Measurements from ENCODE around the gene PRTG. TPM values are rescaled to one million over a fixed set of nuclear protein-coding genes. Genes with fewer than 3 reads are reported as not detected.

PRTG gene
- total RNA-seq, 4 donors from 2014 or later = 0.42 to 1.9 (median 1.8) TPM

- no peaks in the 10 kb centered on the region for H3K4me1 ChIP-seq
- H3K27ac ChIP-seq (replicated peaks in 1 of 4) = no peak overlapping the region
- H3K36me3 ChIP-seq = no peaks in the 10 kb centered on the region
- no peaks in the 10 kb centered on the region for H3K9me3 ChIP-seq
- no peaks in the 10 kb centered on the region for H3K27me3 ChIP-seq
- no peak for DNase-seq (ENCODE audit: extremely low spot score)
- H3K4me3 ChIP-seq = no peak overlapping the region
- intact Hi-C loops (cut with DNase I) = no loop called here
- TF ChIP-seq EP300 (IDR thresholded peaks at IDR 0.05) (no peak), CTCF (IDR thresholded peaks at IDR 0.05) (no peak), POLR2AphosphoS5 (IDR thresholded peaks at IDR 0.05) (no peak), POLR2A (IDR thresholded peaks at IDR 0.05; ENCODE audit: low read depth) (no peak)
Observed at GRCh38 chr15:55710286-55710685, 32.7 kb downstream of the PRTG start.

GRCh38 chr15:55709458-55709857, 33.5 kb downstream of the PRTG start:
- DNase-seq (ENCODE audit: extremely low spot score) = no peak
- H3K27ac ChIP-seq (replicated peaks in 1 of 4) = no peak overlapping the region
- 50% methylated on average over 2 of the region's 2 CpGs for WGBS
- TF ChIP-seq CTCF (IDR thresholded peaks at IDR 0.05) = no peak
- TF ChIP-seq EP300 (IDR thresholded peaks at IDR 0.05) = no peak
- TF ChIP-seq POLR2A (IDR thresholded peaks at IDR 0.05; ENCODE audit: low read depth) = no peak
- TF ChIP-seq POLR2AphosphoS5 (IDR thresholded peaks at IDR 0.05) = no peak
- intact Hi-C loops (cut with DNase I) = no loop called here
- no peaks in the 10 kb centered on the region for H3K36me3 ChIP-seq
- no peaks in the 10 kb centered on the region for H3K9me3 ChIP-seq
- no peaks in the 10 kb centered on the region for H3K4me1 ChIP-seq
- no peak overlapping the region for H3K4me3 ChIP-seq
- no peaks in the 10 kb centered on the region for H3K27me3 ChIP-seq

- no peaks in the 10 kb centered on the region for H3K4me1 ChIP-seq
- no peak for DNase-seq (ENCODE audit: extremely low spot score)
- no peaks in the 10 kb centered on the region for H3K27me3 ChIP-seq
- 95% methylated on average over 8 of the region's 8 CpGs for WGBS
- no peak overlapping the region for H3K4me3 ChIP-seq
- no peaks in the 10 kb centered on the region for H3K36me3 ChIP-seq
- no peaks in the 10 kb centered on the region for H3K9me3 ChIP-seq
- H3K27ac ChIP-seq (replicated peaks in 1 of 4) = no peak overlapping the region
- TF ChIP-seq POLR2A (IDR thresholded peaks at IDR 0.05; ENCODE audit: low read depth) = no peak
- TF ChIP-seq EP300 (IDR thresholded peaks at IDR 0.05) = no peak
- intact Hi-C loops (cut with DNase I) = no loop called here
Observed at GRCh38 chr15:55708720-55709119, 34.2 kb downstream of the PRTG start.

GRCh38 chr15:55707951-55708350, 35.0 kb downstream of the PRTG start:
- no peak overlapping the region for H3K4me3 ChIP-seq
- no peaks in the 10 kb centered on the region for H3K4me1 ChIP-seq
- H3K9me3 ChIP-seq = no peaks in the 10 kb centered on the region
- 89% methylated on average over 4 of the region's 4 CpGs for WGBS
- no peak for DNase-seq (ENCODE audit: extremely low spot score)
- no peaks in the 10 kb centered on the region for H3K36me3 ChIP-seq
- no peak overlapping the region for H3K27ac ChIP-seq (replicated peaks in 1 of 4)
- no peak for TF ChIP-seq POLR2A (IDR thresholded peaks at IDR 0.05; ENCODE audit: low read depth)
- no peak for TF ChIP-seq POLR2AphosphoS5 (IDR thresholded peaks at IDR 0.05)
- no peak for TF ChIP-seq CTCF (IDR thresholded peaks at IDR 0.05)
- no peak for TF ChIP-seq EP300 (IDR thresholded peaks at IDR 0.05)
- intact Hi-C loops (cut with DNase I) = no loop called here
- no peaks in the 10 kb centered on the region for H3K27me3 ChIP-seq

GRCh38 chr15:55707518-55707917, 35.4 kb downstream of the PRTG start:
- H3K36me3 ChIP-seq = no peaks in the 10 kb centered on the region
- H3K27ac ChIP-seq (replicated peaks in 1 of 4) = no peak overlapping the region
- no peaks in the 10 kb centered on the region for H3K4me1 ChIP-seq
- no peaks in the 10 kb centered on the region for H3K9me3 ChIP-seq
- no peaks in the 10 kb centered on the region for H3K27me3 ChIP-seq
- intact Hi-C loops (cut with DNase I) = no loop called here
- no peak for DNase-seq (ENCODE audit: extremely low spot score)
- TF ChIP-seq POLR2A (IDR thresholded peaks at IDR 0.05; ENCODE audit: low read depth) = no peak
- TF ChIP-seq POLR2AphosphoS5 (IDR thresholded peaks at IDR 0.05) = no peak
- TF ChIP-seq CTCF (IDR thresholded peaks at IDR 0.05) = no peak
- TF ChIP-seq EP300 (IDR thresholded peaks at IDR 0.05) = no peak
- no peak overlapping the region for H3K4me3 ChIP-seq
- 81% methylated on average over 3 of the region's 3 CpGs for WGBS
